ENCODE data around the gene PRKCB. TPM values are rescaled to one million over a fixed set of nuclear protein-coding genes. Genes with fewer than 3 reads are reported as not detected.

Gene PRKCB
- total and polyA plus RNA-seq, 2 experiments from 2014 or later = 0.70 to 0.92 TPM

GRCh38 chr16:23832882-23833281 lies 2.9 kb upstream of the PRKCB start:
- H3K36me3 ChIP-seq (replicated peaks; ENCODE audit: insufficient read depth, low read depth) = no peaks in the 10 kb centered on the region
- no peaks in the 10 kb centered on the region for H4K20me1 ChIP-seq (ENCODE audit: insufficient read depth, poor library complexity, severe bottlenecking)
- H3K27ac ChIP-seq = no peak overlapping the region
- no peak overlapping the region for H3K4me2 ChIP-seq
- DNase-seq (ENCODE audit: low spot score) = no peak
- no peak overlapping the region for H2AFZ ChIP-seq
- 94% methylated on average over 1 of the region's 1 CpG for WGBS (ENCODE audit: low lambda C conversion rate, missing lambda C conversion rate)
- no peaks in the 10 kb centered on the region for H3K79me2 ChIP-seq
- H3K9me2 ChIP-seq (replicated peaks; ENCODE audit: insufficient read depth) = no peaks in the 10 kb centered on the region
- TF ChIP-seq CTCF (IDR thresholded peaks at IDR 0.05; ENCODE audit: poor library complexity) = no peak
- no peak for TF ChIP-seq EZH2 (IDR thresholded peaks at IDR 0.05; ENCODE audit: borderline replicate concordance)
- TF ChIP-seq EZH2phosphoT487 (IDR thresholded peaks at IDR 0.05; ENCODE audit: low read depth, severe bottlenecking, unreplicated experiment) = no peak
- no peaks in the 10 kb centered on the region for H3K4me1 ChIP-seq (ENCODE audit: insufficient read depth)
- no peak overlapping the region for H3K4me3 ChIP-seq
- peaks cover 44% of the 10 kb centered on the region for H3K27me3 ChIP-seq
- H3K9me3 ChIP-seq (ENCODE audit: low read depth) = no peaks in the 10 kb centered on the region

GRCh38 chr16:23833504-23833903 lies 2.3 kb upstream of the PRKCB start:
- Histone ChIP-seq H3K4me1 (ENCODE audit: insufficient read depth) (no peaks in the 10 kb centered on the region), H3K79me2 (no peaks in the 10 kb centered on the region), H3K27ac (no peak overlapping the region), H3K9me2 (replicated peaks; ENCODE audit: insufficient read depth) (no peaks in the 10 kb centered on the region), H2AFZ (no peak overlapping the region), H4K20me1 (ENCODE audit: insufficient read depth, poor library complexity, severe bottlenecking) (no peaks in the 10 kb centered on the region), H3K36me3 (replicated peaks; ENCODE audit: insufficient read depth, low read depth) (no peaks in the 10 kb centered on the region), H3K4me3 (no peak overlapping the region), H3K9me3 (ENCODE audit: low read depth) (no peaks in the 10 kb centered on the region), H3K4me2 (no peak overlapping the region), H3K27me3 (peaks cover 50% of the 10 kb centered on the region)
- DNase-seq (ENCODE audit: low spot score) = no peak
- TF ChIP-seq EZH2 (IDR thresholded peaks at IDR 0.05; ENCODE audit: borderline replicate concordance) (no peak), EZH2phosphoT487 (IDR thresholded peaks at IDR 0.05; ENCODE audit: low read depth, severe bottlenecking, unreplicated experiment) (no peak), CTCF (IDR thresholded peaks at IDR 0.05; ENCODE audit: poor library complexity) (no peak)
- 94% methylated on average over 2 of the region's 2 CpGs for WGBS (ENCODE audit: low lambda C conversion rate, missing lambda C conversion rate)

- no peaks in the 10 kb centered on the region for H4K20me1 ChIP-seq (ENCODE audit: insufficient read depth, poor library complexity, severe bottlenecking)
- H3K79me2 ChIP-seq = no peaks in the 10 kb centered on the region
- peaks cover 56% of the 10 kb centered on the region for H3K27me3 ChIP-seq
- 89% methylated on average over 7 of the region's 7 CpGs for WGBS (ENCODE audit: low lambda C conversion rate, missing lambda C conversion rate)
- H3K4me2 ChIP-seq = no peak overlapping the region
- no peak overlapping the region for H3K27ac ChIP-seq
- no peak overlapping the region for H2AFZ ChIP-seq
- H3K9me2 ChIP-seq (replicated peaks; ENCODE audit: insufficient read depth) = no peaks in the 10 kb centered on the region
- H3K4me1 ChIP-seq (ENCODE audit: insufficient read depth) = no peaks in the 10 kb centered on the region
- no peaks in the 10 kb centered on the region for H3K9me3 ChIP-seq (ENCODE audit: low read depth)
- H3K4me3 ChIP-seq = no peak overlapping the region
- no peak for TF ChIP-seq EZH2 (IDR thresholded peaks at IDR 0.05; ENCODE audit: borderline replicate concordance)
- TF ChIP-seq CTCF (IDR thresholded peaks at IDR 0.05; ENCODE audit: poor library complexity) = no peak
- TF ChIP-seq EZH2phosphoT487 (IDR thresholded peaks at IDR 0.05; ENCODE audit: low read depth, severe bottlenecking, unreplicated experiment) = no peak
- H3K36me3 ChIP-seq (replicated peaks; ENCODE audit: insufficient read depth, low read depth) = no peaks in the 10 kb centered on the region
- no peak for DNase-seq (ENCODE audit: low spot score)
These were observed 1.7 kb upstream of the PRKCB start for GRCh38 chr16:23833960-23834685.
